MCF 10A (cell line): ENCODE data around the gene XYLT1. TPM values are rescaled to one million over a fixed set of nuclear protein-coding genes. Genes with fewer than 3 reads are reported as not detected.

Source experiments
- BruUV-seq: library from RNA; stranded (reverse); fragments of 400-500 nt; replicated peaks from 2 replicates; lab custom pipeline; 2021; lab: Mats Ljungman, UMichigan
- CTCF ChIA-PET: fragments of 300-600 bp; sonication (Branson Sonifier 250); formaldehyde crosslinking; extraction: SDS; loops from one replicate; lab custom pipeline; 2021; ENCODE audit warnings: antibody characterized with exemption, inconsistent platforms; lab: Yijun Ruan, JAX
- POLR2A ChIA-PET: fragments of 300-600, 350-650 bp; sonication (Branson Sonifier 250); formaldehyde crosslinking; extraction: SDS; loops from one replicate; lab custom pipeline; 2020; ENCODE audit warnings: antibody characterized with exemption, inconsistent platforms; lab: Yijun Ruan, JAX
- DNase-seq: peaks from one replicate; pipeline ENCODE4 v3.0.0-alpha.2; 2018; ENCODE audit not compliant: unreplicated experiment
- H3K27ac Mint-ChIP-seq: one replicate; pipeline ENCODE4 v1.8.0; 2022; ENCODE audit warnings: mild to moderate bottlenecking, low read depth, mixed read lengths; ENCODE audit not compliant: unreplicated experiment
- H3K27me3 Mint-ChIP-seq: one replicate; pipeline ENCODE4 v1.8.0; 2022; ENCODE audit warnings: mixed read lengths; ENCODE audit not compliant: insufficient read depth, unreplicated experiment
- H3K36me3 Mint-ChIP-seq: one replicate; pipeline ENCODE4 v1.8.0; 2022; ENCODE audit warnings: mild to moderate bottlenecking, moderate library complexity, mixed read lengths; ENCODE audit not compliant: insufficient read depth, unreplicated experiment
- H3K4me1 Mint-ChIP-seq: one replicate; pipeline ENCODE4 v1.8.0; 2022; ENCODE audit warnings: mixed read lengths; ENCODE audit not compliant: insufficient read depth, unreplicated experiment
- H3K4me3 Mint-ChIP-seq: one replicate; pipeline ENCODE4 v1.8.0; 2022; ENCODE audit warnings: mild to moderate bottlenecking, moderate library complexity, mixed read lengths; ENCODE audit not compliant: unreplicated experiment
- H3K9me3 Mint-ChIP-seq: one replicate; pipeline ENCODE4 v1.8.0; 2022; ENCODE audit warnings: mixed read lengths; ENCODE audit not compliant: unreplicated experiment
- CTCF ChIP-seq: fragments of 200-600 bp; IDR thresholded peaks from one replicate; pipeline ENCODE4 v1.8.0; 2022; ENCODE audit warnings: antibody characterized with exemption, mild to moderate bottlenecking; ENCODE audit not compliant: unreplicated experiment
- intact Hi-C: fragments of 100-400 bp; cut with micrococcal nuclease; formaldehyde crosslinking; loops from 2 replicates; pipeline ENCODE4 v1.14.1; 2022
- total RNA-seq: library from RNA; stranded (reverse); gene quantifications from 2 replicates; pipeline ENCODE4 v1.2.3, GENCODE V29; 2022

The XYLT1 gene
- total RNA-seq, 1 experiment from 2014 or later, result not detected

GRCh38 chr16:17296431-17296830 is 174.3 kb downstream of the XYLT1 start:
- H3K36me3 Mint-ChIP-seq, result no peaks in the 10 kb centered on the region
- BruUV-seq, result no TSS peak
- no peaks in the 10 kb centered on the region for H3K4me1 Mint-ChIP-seq
- intact Hi-C loops, result no loop called here
- H3K4me3 Mint-ChIP-seq, result no peak overlapping the region
- ChIA-PET CTCF (no interaction called here), POLR2A (no interaction called here)
- no peak overlapping the region for H3K27ac Mint-ChIP-seq
- DNase-seq, result no peak
- peaks cover 27% of the 10 kb centered on the region for H3K9me3 Mint-ChIP-seq
- no peaks in the 10 kb centered on the region for H3K27me3 Mint-ChIP-seq
- no peak for TF ChIP-seq CTCF

GRCh38 chr16:17295948-17296347 is 174.8 kb downstream of the XYLT1 start:
- peaks cover 27% of the 10 kb centered on the region for H3K9me3 Mint-ChIP-seq
- H3K27me3 Mint-ChIP-seq, result no peaks in the 10 kb centered on the region
- no peak overlapping the region for H3K27ac Mint-ChIP-seq
- no peak for TF ChIP-seq CTCF
- no peaks in the 10 kb centered on the region for H3K4me1 Mint-ChIP-seq
- no peak overlapping the region for H3K4me3 Mint-ChIP-seq
- intact Hi-C loops, result no loop called here
- POLR2A ChIA-PET, result no interaction called here
- H3K36me3 Mint-ChIP-seq, result no peaks in the 10 kb centered on the region
- CTCF ChIA-PET, result no interaction called here
- DNase-seq, result no peak
- BruUV-seq, result no TSS peak

- H3K4me1 Mint-ChIP-seq, result no peaks in the 10 kb centered on the region
- H3K4me3 Mint-ChIP-seq, result no peak overlapping the region
- TF ChIP-seq CTCF, result no peak
- no peak overlapping the region for H3K27ac Mint-ChIP-seq
- H3K27me3 Mint-ChIP-seq, result no peaks in the 10 kb centered on the region
- peaks cover 23% of the 10 kb centered on the region for H3K9me3 Mint-ChIP-seq
- ChIA-PET POLR2A (no interaction called here), CTCF (no interaction called here)
- intact Hi-C loops, result no loop called here
- no TSS peak for BruUV-seq
- H3K36me3 Mint-ChIP-seq, result no peaks in the 10 kb centered on the region
- no peak for DNase-seq
Observed at GRCh38 chr16:17294856-17295255, 175.9 kb downstream of the XYLT1 start.

GRCh38 chr16:17293813-17294558 is 176.8 kb downstream of the XYLT1 start:
- peaks cover 14% of the 10 kb centered on the region for H3K9me3 Mint-ChIP-seq
- no peaks in the 10 kb centered on the region for H3K36me3 Mint-ChIP-seq
- H3K4me3 Mint-ChIP-seq, result no peak overlapping the region
- H3K27ac Mint-ChIP-seq, result no peak overlapping the region
- no peaks in the 10 kb centered on the region for H3K4me1 Mint-ChIP-seq
- TF ChIP-seq CTCF, result no peak
- CTCF ChIA-PET, result interaction anchor here (0.7 kb wide), 1 partner anchor 15 kb away, joined by 3 read pairs; no protein-coding TSS in a partner anchor
- no peak for DNase-seq
- no peaks in the 10 kb centered on the region for H3K27me3 Mint-ChIP-seq
- intact Hi-C loops, result no loop called here
- POLR2A ChIA-PET, result no interaction called here
- no TSS peak for BruUV-seq
